PC-3 (cell line): ENCODE results near the gene MKRN2. TPM values are rescaled to one million over a fixed set of nuclear protein-coding genes. Genes with fewer than 3 reads are reported as not detected.

Experiments
- ATAC-seq: fragments of 200-7000 bp; cut with Tn5 transposase; 2 replicates; pipeline ENCODE4 v1.9.1; 2020; ENCODE audit warnings: mild to moderate bottlenecking, moderate library complexity
- BruUV-seq: library from RNA; stranded (reverse); fragments of 400-500 nt; replicated peaks from 2 replicates; lab custom pipeline; 2021; lab: Mats Ljungman, UMichigan
- CTCF ChIA-PET: fragments of 300-600 bp; sonication (Branson Sonifier 250); formaldehyde crosslinking; loops from one replicate; lab custom pipeline; 2022; ENCODE audit warnings: antibody characterized with exemption; lab: Charles Lee
- POLR2A ChIA-PET: fragments of 300-600 bp; sonication (Branson Sonifier 250); formaldehyde crosslinking; loops from one replicate; lab custom pipeline; 2022; ENCODE audit warnings: antibody characterized with exemption; ENCODE audit not compliant: unreplicated experiment; lab: Charles Lee
- DNase-seq: peaks from one replicate; pipeline ENCODE4 v3.0.0-alpha.2; 2015
- H2AFZ ChIP-seq: fragments of 300-600 bp; sonication (generic); 2 replicates; pipeline ENCODE4 v1.6.0; 2016; ENCODE audit warnings: antibody characterized with exemption, low read length
- H3F3A ChIP-seq: fragments of 300-600 bp; sonication (generic); one replicate; pipeline ENCODE4 v1.6.0; 2017; ENCODE audit warnings: antibody characterized with exemption, low read length, control low read depth, mild to moderate bottlenecking; ENCODE audit not compliant: unreplicated experiment
- H3K27ac ChIP-seq: fragments of 300-600 bp; sonication (generic); 2 replicates; pipeline ENCODE4 v1.5.1; 2016; ENCODE audit warnings: mild to moderate bottlenecking, low read length
- H3K27me3 ChIP-seq: fragments of 300-600 bp; sonication (generic); 2 replicates; pipeline ENCODE4 v1.6.1; 2016; ENCODE audit warnings: low read length, mixed read lengths
- H3K36me3 ChIP-seq: fragments of 300-600 bp; sonication (generic); 2 replicates; pipeline ENCODE4 v1.6.1; 2016; ENCODE audit warnings: low read depth, mixed run types, low read length, mixed read lengths
- H3K4me1 ChIP-seq: fragments of 300-600 bp; sonication (generic); 2 replicates; pipeline ENCODE4 v1.5.1; 2016; ENCODE audit warnings: low read length; ENCODE audit not compliant: insufficient read depth
- H3K4me2 ChIP-seq: fragments of 300-600 bp; sonication (generic); 2 replicates; pipeline ENCODE4 v1.6.0; 2016; ENCODE audit warnings: low read length
- H3K4me3 ChIP-seq: fragments of 300-600 bp; sonication (generic); 2 replicates; pipeline ENCODE4 v1.5.1; 2016; ENCODE audit warnings: mild to moderate bottlenecking, low read length, mixed read lengths
- H3K79me2 ChIP-seq: fragments of 300-600 bp; sonication (generic); 2 replicates; pipeline ENCODE4 v1.6.1; 2017; ENCODE audit warnings: low read length, mixed read lengths
- H3K9ac ChIP-seq: fragments of 300-600 bp; sonication (generic); 2 replicates; pipeline ENCODE4 v1.6.0; 2016; ENCODE audit warnings: mild to moderate bottlenecking, low read length
- H3K9me2 ChIP-seq: fragments of 300-600 bp; sonication (generic); replicated peaks from 2 replicates; pipeline ENCODE4 v1.6.1; 2016; ENCODE audit warnings: mixed run types, low read length, mixed read lengths
- H3K9me3 ChIP-seq: fragments of 300-600 bp; sonication (generic); 2 replicates; pipeline ENCODE4 v1.6.1; 2016; ENCODE audit warnings: low read length, mixed read lengths
- H4K20me1 ChIP-seq: fragments of 300-600 bp; sonication (generic); 2 replicates; pipeline ENCODE4 v1.6.1; 2016; ENCODE audit warnings: low read length, mixed read lengths
- EZH2 ChIP-seq: fragments of 300-600 bp; sonication (generic); IDR thresholded peaks from one replicate; pipeline ENCODE4 v1.6.1; 2017; ENCODE audit warnings: antibody characterized with exemption, mild to moderate bottlenecking, low read length; ENCODE audit not compliant: unreplicated experiment
- EZH2phosphoT487 ChIP-seq: fragments of 300-600 bp; sonication (generic); IDR thresholded peaks from 2 replicates; pipeline ENCODE4 v1.6.1; 2018; ENCODE audit warnings: mild to moderate bottlenecking, antibody characterized with exemption, low read length, borderline replicate concordance
- intact Hi-C: fragments of 100-400 bp; cut with micrococcal nuclease; formaldehyde crosslinking; loops from 2 replicates; pipeline ENCODE4 v1.9.0; 2023
- total RNA-seq: library from RNA; depleted of rRNA; stranded (reverse); fragments of >200 nt; gene quantifications from 2 replicates; pipeline ENCODE4 v1.2.3, GENCODE V29; 2014
- TF ChIP-seq, protein P1 (sequence below): fragments of 300-600 bp; sonication (generic); conservative IDR thresholded peaks from 2 replicates; pipeline ENCODE4 v1.5.1; 2017; ENCODE audit warnings: antibody characterized with exemption, low read depth, mild to moderate bottlenecking, low read length

The MKRN2 gene
- total RNA-seq, 1 experiment from 2014 or later, result 45.8 TPM

DNA sequence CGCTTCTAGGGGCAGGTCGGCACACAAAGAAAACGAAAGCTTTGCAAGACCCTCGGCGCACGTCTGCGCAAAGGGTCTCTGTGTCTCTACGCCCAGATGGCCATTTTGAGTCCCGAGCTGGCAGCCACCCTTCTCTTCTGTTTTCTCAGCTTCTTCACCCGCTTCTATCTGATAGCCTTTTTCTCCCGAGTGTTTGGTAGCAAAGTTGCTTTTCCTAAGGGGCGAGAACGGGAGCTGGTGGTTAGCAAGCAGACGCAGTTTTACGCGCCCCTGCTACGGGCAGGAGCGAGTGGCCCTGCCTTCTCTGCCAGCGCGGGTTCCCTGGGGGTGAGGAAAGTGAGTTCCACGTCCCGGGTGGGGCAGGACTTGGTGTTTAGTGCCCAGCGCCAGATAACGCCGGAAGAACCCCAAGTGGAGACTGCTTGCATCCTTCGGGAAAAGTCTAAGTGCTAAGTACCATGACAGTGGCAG, 2.9 kb upstream of the MKRN2 start:
- no peaks in the 10 kb centered on the region for H3K36me3 ChIP-seq
- intact Hi-C loops, result loop anchor here (10.0 kb wide), 1 partner anchor 341 kb away; no protein-coding TSS in a partner anchor
- no peaks in the 10 kb centered on the region for H3F3A ChIP-seq
- H3K9ac ChIP-seq, result peak overlapping the region; percentile 55
- peak; percentile 32 for DNase-seq
- TF ChIP-seq EZH2phosphoT487 (no peak), EZH2 (no peak)
- TF ChIP-seq, protein P1, sequence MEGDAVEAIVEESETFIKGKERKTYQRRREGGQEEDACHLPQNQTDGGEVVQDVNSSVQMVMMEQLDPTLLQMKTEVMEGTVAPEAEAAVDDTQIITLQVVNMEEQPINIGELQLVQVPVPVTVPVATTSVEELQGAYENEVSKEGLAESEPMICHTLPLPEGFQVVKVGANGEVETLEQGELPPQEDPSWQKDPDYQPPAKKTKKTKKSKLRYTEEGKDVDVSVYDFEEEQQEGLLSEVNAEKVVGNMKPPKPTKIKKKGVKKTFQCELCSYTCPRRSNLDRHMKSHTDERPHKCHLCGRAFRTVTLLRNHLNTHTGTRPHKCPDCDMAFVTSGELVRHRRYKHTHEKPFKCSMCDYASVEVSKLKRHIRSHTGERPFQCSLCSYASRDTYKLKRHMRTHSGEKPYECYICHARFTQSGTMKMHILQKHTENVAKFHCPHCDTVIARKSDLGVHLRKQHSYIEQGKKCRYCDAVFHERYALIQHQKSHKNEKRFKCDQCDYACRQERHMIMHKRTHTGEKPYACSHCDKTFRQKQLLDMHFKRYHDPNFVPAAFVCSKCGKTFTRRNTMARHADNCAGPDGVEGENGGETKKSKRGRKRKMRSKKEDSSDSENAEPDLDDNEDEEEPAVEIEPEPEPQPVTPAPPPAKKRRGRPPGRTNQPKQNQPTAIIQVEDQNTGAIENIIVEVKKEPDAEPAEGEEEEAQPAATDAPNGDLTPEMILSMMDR, result no peak
- no peaks in the 10 kb centered on the region for H3K9me2 ChIP-seq
- H3K79me2 ChIP-seq, result peaks cover 21% of the 10 kb centered on the region
- H3K4me3 ChIP-seq, result peak overlapping the region; percentile 71
- CTCF ChIA-PET, result no interaction called here
- H3K27me3 ChIP-seq, result no peaks in the 10 kb centered on the region
- POLR2A ChIA-PET, result interaction anchor here (0.5 to 1.0 kb wide), 5 partner anchors 8 to 421 kb away, joined by 3 to 5 read pairs (median 3); partner anchors contain the start of genes CAND2 and MKRN2OS
- peak overlapping the region; percentile 94 for H3K4me2 ChIP-seq
- H4K20me1 ChIP-seq, result peaks cover 16% of the 10 kb centered on the region
- BruUV-seq, result no TSS peak
- ATAC-seq, result peak; percentile 9
- H3K4me1 ChIP-seq, result peaks cover 8% of the 10 kb centered on the region
- no peak overlapping the region for H3K27ac ChIP-seq
- peak overlapping the region; percentile 98 for H2AFZ ChIP-seq
- H3K9me3 ChIP-seq, result no peaks in the 10 kb centered on the region

DNA sequence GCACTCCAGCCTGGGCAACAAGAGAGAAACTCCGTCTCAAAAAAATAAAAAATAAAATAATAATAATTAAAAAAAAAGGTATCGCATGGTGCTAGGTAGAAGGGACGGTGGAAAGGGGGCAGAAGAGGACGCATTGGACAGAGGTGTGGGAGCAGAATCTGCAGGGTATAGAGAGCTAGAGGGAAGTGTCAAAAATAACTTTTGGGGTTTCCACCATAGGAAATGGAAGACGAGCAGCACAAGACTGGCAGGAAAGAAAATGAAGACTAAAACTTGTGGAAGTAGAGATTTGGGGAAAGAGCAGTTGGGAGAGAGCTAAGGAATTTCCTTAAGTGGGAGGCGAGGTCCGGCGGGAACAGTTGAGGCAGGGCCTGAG, 585 bp upstream of the MKRN2 start:
- peak overlapping the region; percentile 82 for H3K4me2 ChIP-seq
- H3K27me3 ChIP-seq, result no peaks in the 10 kb centered on the region
- ATAC-seq (no peak), DNase-seq (no peak)
- H3K79me2 ChIP-seq, result peaks cover 44% of the 10 kb centered on the region
- ChIA-PET CTCF (no interaction called here), POLR2A (no interaction called here)
- peaks cover 16% of the 10 kb centered on the region for H3K4me1 ChIP-seq
- peaks cover 36% of the 10 kb centered on the region for H4K20me1 ChIP-seq
- peak overlapping the region; percentile 78 for H3K4me3 ChIP-seq
- H3K9me3 ChIP-seq, result no peaks in the 10 kb centered on the region
- peak overlapping the region; percentile 93 for H3K9ac ChIP-seq
- peak overlapping the region; percentile 47 for H3K27ac ChIP-seq
- TF ChIP-seq EZH2phosphoT487, result no peak
- no peak for TF ChIP-seq EZH2
- TF ChIP-seq, protein P1, result no peak
- no peaks in the 10 kb centered on the region for H3F3A ChIP-seq
- H3K36me3 ChIP-seq, result no peaks in the 10 kb centered on the region
- TSS peak; percentile 87 for BruUV-seq
- H3K9me2 ChIP-seq, result no peaks in the 10 kb centered on the region
- H2AFZ ChIP-seq, result peak overlapping the region; percentile 99
- intact Hi-C loops, result loop anchor here (5.0 to 10.0 kb wide), 2 partner anchors 106 to 338 kb away; partner anchors contain the start of gene RAF1

DNA sequence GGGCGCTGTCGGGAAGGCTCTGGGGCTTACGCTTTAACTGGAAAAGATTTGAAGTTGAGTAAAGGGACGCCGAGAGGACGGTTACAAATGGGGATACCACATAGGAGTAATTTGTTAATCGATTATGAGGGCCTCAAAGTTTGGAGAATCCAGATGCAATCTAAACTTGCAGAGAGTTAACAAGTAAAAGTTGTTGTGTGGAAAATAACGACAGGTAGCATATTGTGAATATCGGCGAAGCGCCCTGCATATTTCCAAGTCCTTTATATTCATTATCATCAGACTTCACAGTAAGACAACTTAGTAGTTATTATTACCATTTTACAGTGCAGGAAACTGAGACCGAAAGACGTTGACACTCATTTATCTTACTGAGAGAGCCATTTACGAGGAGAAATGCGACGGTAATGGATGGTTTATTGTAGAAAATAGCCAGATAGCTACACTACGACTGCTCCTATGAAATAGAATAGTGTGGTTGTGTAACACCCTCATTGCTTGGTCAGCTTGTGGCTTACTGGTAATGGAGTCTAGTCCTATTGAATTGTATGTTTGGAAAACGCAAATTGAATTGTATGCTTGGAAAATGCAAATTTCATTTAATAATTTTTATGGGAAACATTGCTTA, 700 bp downstream of the MKRN2 start:
- H2AFZ ChIP-seq, result peak overlapping the region; percentile 72
- intact Hi-C loops, result loop anchor here (5.0 to 10.0 kb wide), 2 partner anchors 105 to 337 kb away; partner anchors contain the start of gene RAF1
- ChIA-PET POLR2A (interaction anchor here (0.5 kb wide), 1 partner anchor 53 kb away, joined by 5 read pairs; no protein-coding TSS in a partner anchor), CTCF (interaction anchor here (0.7 kb wide), 1 partner anchor 415 kb away, joined by 4 read pairs; no protein-coding TSS in a partner anchor)
- no peaks in the 10 kb centered on the region for H3K27me3 ChIP-seq
- TF ChIP-seq EZH2phosphoT487 (no peak), EZH2 (no peak)
- TF ChIP-seq, protein P1, result no peak
- peak overlapping the region; percentile 82 for H3K4me2 ChIP-seq
- no peaks in the 10 kb centered on the region for H3F3A ChIP-seq
- no peaks in the 10 kb centered on the region for H3K9me3 ChIP-seq
- ATAC-seq, result no peak
- peak; percentile 40 for DNase-seq
- BruUV-seq, result TSS peak; percentile 45
- peaks cover 45% of the 10 kb centered on the region for H4K20me1 ChIP-seq
- peak overlapping the region; percentile 93 for H3K9ac ChIP-seq
- H3K79me2 ChIP-seq, result peaks cover 57% of the 10 kb centered on the region
- H3K36me3 ChIP-seq, result no peaks in the 10 kb centered on the region
- peak overlapping the region; percentile 78 for H3K4me3 ChIP-seq
- H3K9me2 ChIP-seq, result no peaks in the 10 kb centered on the region
- H3K4me1 ChIP-seq, result peaks cover 16% of the 10 kb centered on the region
- H3K27ac ChIP-seq, result peak overlapping the region; percentile 66
